PC-9 (cell line): ENCODE results near the gene PFKM.

Source experiments
- CTCF ChIP-seq: fragments of 200-600 bp; sonication (generic); conservative IDR thresholded peaks from 2 replicates; pipeline ENCODE4 v1.6.1; 2017; ENCODE audit warnings: mixed run types, antibody characterized with exemption, mild to moderate bottlenecking, moderate library complexity
- EZH2 ChIP-seq: fragments of 200-600 bp; sonication (generic); IDR thresholded peaks from 2 replicates; pipeline ENCODE4 v1.8.0; 2017; ENCODE audit warnings: antibody characterized with exemption, low read depth

- no peak for TF ChIP-seq EZH2
- TF ChIP-seq CTCF = no peak
Observed at GRCh38 chr12:48176417-48176751, 57.2 kb downstream of the PFKM start.
